GM23338 (cell line): ENCODE measurements around the gene RPL28. TPM values are rescaled to one million over a fixed set of nuclear protein-coding genes. Genes with fewer than 3 reads are reported as not detected.

Experiments
- ATAC-seq: fragments of 200-7000 bp; cut with Tn5 transposase; 3 replicates; pipeline ENCODE4 v1.9.1; 2020
- DNase-seq: peaks from one replicate; pipeline ENCODE4 v3.0.0-alpha.2; 2015; ENCODE audit warnings: low spot score
- H2AFZ ChIP-seq: fragments of 200-600 bp; sonication (generic); 2 replicates; pipeline ENCODE4 v1.8.0; 2016; ENCODE audit warnings: antibody characterized with exemption, mild to moderate bottlenecking, moderate library complexity
- H3F3A ChIP-seq: fragments of 200-600 bp; sonication (generic); replicated peaks from 2 replicates; pipeline ENCODE4 v1.8.0; 2017; ENCODE audit warnings: antibody characterized with exemption, mixed run types, low read depth
- H3K27ac ChIP-seq: fragments of 200-600 bp; sonication (generic); 2 replicates; pipeline ENCODE4 v1.6.1; 2016; ENCODE audit warnings: low read depth
- H3K27me3 ChIP-seq: fragments of 200-600 bp; sonication (generic); 2 replicates; pipeline ENCODE4 v1.8.0; 2016; ENCODE audit warnings: mild to moderate bottlenecking, mixed run types, moderate library complexity; ENCODE audit not compliant: insufficient read depth
- H3K36me3 ChIP-seq: fragments of 200-600 bp; sonication (generic); 2 replicates; pipeline ENCODE4 v1.8.0; 2016; ENCODE audit warnings: mild to moderate bottlenecking; ENCODE audit not compliant: insufficient read depth
- H3K4me1 ChIP-seq: fragments of 200-600 bp; sonication (generic); 2 replicates; pipeline ENCODE4 v1.8.0; 2016; ENCODE audit warnings: mild to moderate bottlenecking, moderate library complexity; ENCODE audit not compliant: insufficient read depth
- H3K4me2 ChIP-seq: fragments of 200-600 bp; sonication (generic); 2 replicates; pipeline ENCODE4 v1.7.1; 2017; ENCODE audit warnings: mixed run types
- H3K4me3 ChIP-seq: fragments of 200-600 bp; sonication (generic); 2 replicates; pipeline ENCODE4 v1.6.1; 2016; ENCODE audit warnings: mixed run types
- H3K79me2 ChIP-seq: fragments of 200-600 bp; sonication (generic); replicated peaks from 2 replicates; pipeline ENCODE4 v1.8.0; 2017; ENCODE audit warnings: mild to moderate bottlenecking; ENCODE audit not compliant: insufficient read depth
- H3K9me2 ChIP-seq: fragments of 200-600 bp; sonication (generic); 2 replicates; pipeline ENCODE4 v1.8.0; 2017; ENCODE audit not compliant: insufficient read depth
- H4K20me1 ChIP-seq: fragments of 200-600 bp; sonication (generic); replicated peaks from 2 replicates; pipeline ENCODE4 v1.8.0; 2017; ENCODE audit warnings: mild to moderate bottlenecking; ENCODE audit not compliant: insufficient read depth
- H3K27ac Mint-ChIP-seq: 2 replicates; pipeline ENCODE4 v1.8.0; 2020; ENCODE audit warnings: inconsistent platforms, mild to moderate bottlenecking, moderate library complexity, mixed read lengths
- H3K27me3 Mint-ChIP-seq: 3 replicates; pipeline ENCODE4 v1.8.0; 2022; ENCODE audit warnings: low read depth, mild to moderate bottlenecking, moderate library complexity, mixed read lengths, inconsistent platforms; ENCODE audit not compliant: insufficient read depth, poor library complexity
- H3K36me3 Mint-ChIP-seq: 3 replicates; pipeline ENCODE4 v1.8.0; 2021; ENCODE audit warnings: low read depth, mild to moderate bottlenecking, inconsistent platforms, moderate library complexity, mixed read lengths
- H3K4me1 Mint-ChIP-seq: 3 replicates; pipeline ENCODE4 v1.8.0; 2020; ENCODE audit warnings: mild to moderate bottlenecking, inconsistent platforms, mixed read lengths
- H3K4me3 Mint-ChIP-seq: 3 replicates; pipeline ENCODE4 v1.8.0; 2021; ENCODE audit warnings: moderate library complexity, mild to moderate bottlenecking, inconsistent platforms, mixed read lengths
- H3K9me3 Mint-ChIP-seq: 3 replicates; pipeline ENCODE4 v1.8.0; 2020; ENCODE audit warnings: moderate library complexity, mild to moderate bottlenecking, inconsistent platforms, mixed read lengths
- CREB1 ChIP-seq: fragments of 250-450 bp; sonication (Bioruptor Pico); IDR thresholded peaks from 2 replicates; pipeline ENCODE4 v1.5.0; 2020; ENCODE audit warnings: low read depth, mild to moderate bottlenecking, moderate library complexity
- EZH2 ChIP-seq: fragments of 200-600 bp; sonication (generic); IDR thresholded peaks from one replicate; pipeline ENCODE4 v1.8.0; 2017; ENCODE audit warnings: antibody characterized with exemption, mild to moderate bottlenecking, low read depth; ENCODE audit not compliant: unreplicated experiment
- polyA plus RNA-seq: library from polyadenylated mRNA; unstranded; fragments of >200 nt; fragmentation: Nextera tagmentation; extraction: Ambion mirVana; gene quantifications from 2 replicates; pipeline ENCODE4 v1.2.1, GENCODE V29; 2016
- total RNA-seq: library from RNA; depleted of rRNA; stranded (reverse); fragments of >200 nt; shearing (Covaris generic); gene quantifications from 2 replicates; pipeline ENCODE4 v1.2.3, GENCODE V29; 2014; rRNA removed

RPL28 gene
- total and polyA plus RNA-seq, 2 experiments from 2014 or later = 737 to 1,528 TPM

GRCh38 chr19:55451965-55452748 is 66.4 kb downstream of the RPL28 start:
- H3K36me3 ChIP-seq = no peaks in the 10 kb centered on the region
- Mint-ChIP-seq H3K27ac (no peak overlapping the region), H3K4me1 (peaks cover 3% of the 10 kb centered on the region; the same call in 1 of the 3 replicates), H3K36me3 (peaks cover 15% of the 10 kb centered on the region), H3K27me3 (peaks cover 31% of the 10 kb centered on the region), H3K9me3 (no peaks in the 10 kb centered on the region), H3K4me3 (peak overlapping the region; percentile 77)
- DNase-seq = no peak
- H3K9me2 ChIP-seq = no peaks in the 10 kb centered on the region
- H3K4me1 ChIP-seq = peaks cover 3% of the 10 kb centered on the region; the same call in 1 of the 2 replicates
- 0 out of 2 replicates have a peak, but pooled peaks cover 2% of the 10 kb centered on the region for H3F3A ChIP-seq
- no peak overlapping the region for H2AFZ ChIP-seq
- ATAC-seq = no peak; the same call in 2 of the 3 replicates
- peak overlapping the region; percentile 66 for H3K4me3 ChIP-seq
- H4K20me1 ChIP-seq = no peaks in the 10 kb centered on the region; the same call in 1 of the 2 replicates
- peak overlapping the region; percentile 87 for H3K4me2 ChIP-seq
- no peak overlapping the region for H3K27ac ChIP-seq
- no peaks in the 10 kb centered on the region for H3K79me2 ChIP-seq
- TF ChIP-seq EZH2 (peak; percentile 24), CREB1 (CRISPR knock-in tag) (no peak)
- H3K27me3 ChIP-seq = peaks cover 44% of the 10 kb centered on the region

Other genes with a start within 250 kb of the RPL28 start
- gene TNNT1, start 236.7 kb upstream of the RPL28 start, total RNA-seq = 51.4 and 59.3 TPM in 2 replicates
- gene TNNT1, start 236.7 kb upstream of the RPL28 start, polyA plus RNA-seq = 139 and 150 TPM in 2 replicates
- 21.5 and 27.9 TPM in 2 replicates for gene TNNI3, start 228.2 kb upstream of the RPL28 start, total RNA-seq
- gene TNNI3, start 228.2 kb upstream of the RPL28 start, polyA plus RNA-seq = 150 and 153 TPM in 2 replicates
- 5.6 and 8.5 TPM in 2 replicates for gene DNAAF3, start 219.3 kb upstream of the RPL28 start, total RNA-seq
- gene DNAAF3, start 219.3 kb upstream of the RPL28 start, polyA plus RNA-seq = 8.8 and 9.0 TPM in 2 replicates
- gene SYT5, start 205.6 kb upstream of the RPL28 start, total RNA-seq = 0.54 and 2.1 TPM in 2 replicates
- gene SYT5, start 205.6 kb upstream of the RPL28 start, polyA plus RNA-seq = 4.0 and 4.7 TPM in 2 replicates
- 0.12 and 2.1 TPM in 2 replicates for gene PTPRH, start 176.4 kb upstream of the RPL28 start, total RNA-seq
- gene PTPRH, start 176.4 kb upstream of the RPL28 start, polyA plus RNA-seq = 0.12 and 0.16 TPM in 2 replicates
- 2.9 and 3.2 TPM in 2 replicates for gene TMEM86B, start 157.2 kb upstream of the RPL28 start, total RNA-seq
- 1.1 and 1.7 TPM in 2 replicates for gene TMEM86B, start 157.2 kb upstream of the RPL28 start, polyA plus RNA-seq
- 62.5 and 70.8 TPM in 2 replicates for gene PPP6R1, start 126.9 kb upstream of the RPL28 start, total RNA-seq
- 22.2 and 24.9 TPM in 2 replicates for gene PPP6R1, start 126.9 kb upstream of the RPL28 start, polyA plus RNA-seq
- 91.0 and 91.1 TPM in 2 replicates for gene HSPBP1, start 105.8 kb upstream of the RPL28 start, total RNA-seq
- gene HSPBP1, start 105.8 kb upstream of the RPL28 start, polyA plus RNA-seq = 81.9 and 83.6 TPM in 2 replicates
- 11.3 and 17.2 TPM in 2 replicates for gene BRSK1, start 101.9 kb upstream of the RPL28 start, total RNA-seq
- 2.3 and 3.4 TPM in 2 replicates for gene BRSK1, start 101.9 kb upstream of the RPL28 start, polyA plus RNA-seq
- gene TMEM150B, start 60.6 kb upstream of the RPL28 start, total RNA-seq = not detected in 2 replicates
- gene TMEM150B, start 60.6 kb upstream of the RPL28 start, polyA plus RNA-seq = 0.29 and 0.40 TPM in 2 replicates
- gene KMT5C, start 46.1 kb upstream of the RPL28 start, total RNA-seq = 34.3 and 43.2 TPM in 2 replicates
- gene KMT5C, start 46.1 kb upstream of the RPL28 start, polyA plus RNA-seq = 12.9 and 14.2 TPM in 2 replicates
- gene COX6B2, start 31.2 kb upstream of the RPL28 start, total RNA-seq = 2.7 and 2.9 TPM in 2 replicates
- gene COX6B2, start 31.2 kb upstream of the RPL28 start, polyA plus RNA-seq = 5.3 and 5.7 TPM in 2 replicates
- not detected in 2 replicates for gene GARIN5B, start 22.7 kb upstream of the RPL28 start, total RNA-seq
- not detected in 2 replicates for gene GARIN5B, start 22.7 kb upstream of the RPL28 start, polyA plus RNA-seq
- gene IL11, start 15.5 kb upstream of the RPL28 start, total RNA-seq = 1.1 and 2.2 TPM in 2 replicates
- gene IL11, start 15.5 kb upstream of the RPL28 start, polyA plus RNA-seq = 0.58 and 1.7 TPM in 2 replicates
- gene TMEM190, start 9.1 kb upstream of the RPL28 start, total RNA-seq = not detected in 2 replicates
- gene TMEM190, start 9.1 kb upstream of the RPL28 start, polyA plus RNA-seq = 4.2 and 4.8 TPM in 2 replicates
- 4.1 and 7.5 TPM in 2 replicates for gene TMEM238, start 1.6 kb upstream of the RPL28 start, total RNA-seq
- 0.55 and 0.59 TPM in 2 replicates for gene TMEM238, start 1.6 kb upstream of the RPL28 start, polyA plus RNA-seq
- gene UBE2S, start 21.9 kb downstream of the RPL28 start, total RNA-seq = 363 and 469 TPM in 2 replicates
- gene UBE2S, start 21.9 kb downstream of the RPL28 start, polyA plus RNA-seq = 523 and 533 TPM in 2 replicates
- gene SHISA7, start 57.4 kb downstream of the RPL28 start, total RNA-seq = 1.4 and 1.6 TPM in 2 replicates
- 0.32 and 0.37 TPM in 2 replicates for gene SHISA7, start 57.4 kb downstream of the RPL28 start, polyA plus RNA-seq
- gene ISOC2, start 75.7 kb downstream of the RPL28 start, total RNA-seq = 82.1 and 85.2 TPM in 2 replicates
- 62.6 and 76.5 TPM in 2 replicates for gene ISOC2, start 75.7 kb downstream of the RPL28 start, polyA plus RNA-seq
- 0.85 and 1.7 TPM in 2 replicates for gene C19orf85, start 78.8 kb downstream of the RPL28 start, total RNA-seq
- 2.1 and 3.4 TPM in 2 replicates for gene C19orf85, start 78.8 kb downstream of the RPL28 start, polyA plus RNA-seq
- 10.7 and 12.7 TPM in 2 replicates for gene ZNF628, start 90.7 kb downstream of the RPL28 start, total RNA-seq
- 3.9 and 4.9 TPM in 2 replicates for gene ZNF628, start 90.7 kb downstream of the RPL28 start, polyA plus RNA-seq
- gene NAT14, start 99.3 kb downstream of the RPL28 start, total RNA-seq = 25.4 and 27.8 TPM in 2 replicates
- 39.6 and 45.5 TPM in 2 replicates for gene NAT14, start 99.3 kb downstream of the RPL28 start, polyA plus RNA-seq
- gene SSC5D, start 102.5 kb downstream of the RPL28 start, total RNA-seq = 0.69 and 1.2 TPM in 2 replicates
- 0.14 and 0.23 TPM in 2 replicates for gene SSC5D, start 102.5 kb downstream of the RPL28 start, polyA plus RNA-seq
- gene SBK2, start 151.2 kb downstream of the RPL28 start, total RNA-seq = 2.0 and 3.5 TPM in 2 replicates
- 0.82 and 1.1 TPM in 2 replicates for gene SBK2, start 151.2 kb downstream of the RPL28 start, polyA plus RNA-seq
- gene SBK3, start 159.6 kb downstream of the RPL28 start, total RNA-seq = 0.23 and 0.94 TPM in 2 replicates
- gene SBK3, start 159.6 kb downstream of the RPL28 start, polyA plus RNA-seq = 0.27 and 0.80 TPM in 2 replicates
- gene ZNF579, start 194.9 kb downstream of the RPL28 start, total RNA-seq = 8.4 and 12.2 TPM in 2 replicates
- gene ZNF579, start 194.9 kb downstream of the RPL28 start, polyA plus RNA-seq = 7.3 and 8.6 TPM in 2 replicates
- gene FIZ1, start 213.6 kb downstream of the RPL28 start, total RNA-seq = 10.1 and 12.6 TPM in 2 replicates
- 5.3 and 5.4 TPM in 2 replicates for gene FIZ1, start 213.6 kb downstream of the RPL28 start, polyA plus RNA-seq
- 8.3 and 16.5 TPM in 2 replicates for gene ZNF524, start 214.4 kb downstream of the RPL28 start, total RNA-seq
- 5.7 and 6.0 TPM in 2 replicates for gene ZNF524, start 214.4 kb downstream of the RPL28 start, polyA plus RNA-seq
- gene ZNF865, start 219.7 kb downstream of the RPL28 start, total RNA-seq = 10.3 and 12.1 TPM in 2 replicates
- 2.2 and 2.4 TPM in 2 replicates for gene ZNF865, start 219.7 kb downstream of the RPL28 start, polyA plus RNA-seq
- 5.6 and 6.7 TPM in 2 replicates for gene ZNF784, start 238.6 kb downstream of the RPL28 start, total RNA-seq
- 1.5 and 1.6 TPM in 2 replicates for gene ZNF784, start 238.6 kb downstream of the RPL28 start, polyA plus RNA-seq